Mesothelial cell of epicardium (in vitro differentiated cells): Measurements from ENCODE around the gene FAM53B. TPM values are rescaled to one million over a fixed set of nuclear protein-coding genes. Genes with fewer than 3 reads are reported as not detected.

ENCODE experiments used
- DNase-seq, 2 experiments: peaks; one replicate each; pipeline ENCODE4 v3.0.0; 2021; ENCODE audit warnings: low spot score in 2 of 2; ENCODE audit not compliant: unreplicated experiment in 2 of 2
- H3K27ac Mint-ChIP-seq: 2 replicates; pipeline ENCODE4 v1.8.0; 2021; ENCODE audit warnings: mixed read lengths
- H3K27me3 Mint-ChIP-seq: 2 replicates; pipeline ENCODE4 v1.8.0; 2021; ENCODE audit warnings: low read depth, mixed read lengths
- H3K36me3 Mint-ChIP-seq: 2 replicates; pipeline ENCODE4 v1.8.0; 2021; ENCODE audit warnings: mixed read lengths
- H3K4me1 Mint-ChIP-seq: 2 replicates; pipeline ENCODE4 v1.8.0; 2021; ENCODE audit warnings: mixed read lengths
- H3K4me3 Mint-ChIP-seq: 2 replicates; pipeline ENCODE4 v1.8.0; 2021; ENCODE audit warnings: mild to moderate bottlenecking, moderate library complexity, mixed read lengths
- H3K9me3 Mint-ChIP-seq: 2 replicates; pipeline ENCODE4 v1.8.0; 2021; ENCODE audit warnings: mixed read lengths
- total RNA-seq: library from RNA; stranded (reverse); gene quantifications from 3 replicates; pipeline ENCODE4 v1.2.1, GENCODE V29; 2021
- TF ChIP-seq, protein P1 (sequence below): fragments of 200-600 bp; sonication (generic); IDR thresholded peaks from one replicate; pipeline ENCODE4 v1.5.0; 2021; ENCODE audit warnings: antibody characterized with exemption; ENCODE audit not compliant: unreplicated experiment

FAM53B gene
- total RNA-seq, 1 donor from 2014 or later = 42.0 TPM

DNA sequence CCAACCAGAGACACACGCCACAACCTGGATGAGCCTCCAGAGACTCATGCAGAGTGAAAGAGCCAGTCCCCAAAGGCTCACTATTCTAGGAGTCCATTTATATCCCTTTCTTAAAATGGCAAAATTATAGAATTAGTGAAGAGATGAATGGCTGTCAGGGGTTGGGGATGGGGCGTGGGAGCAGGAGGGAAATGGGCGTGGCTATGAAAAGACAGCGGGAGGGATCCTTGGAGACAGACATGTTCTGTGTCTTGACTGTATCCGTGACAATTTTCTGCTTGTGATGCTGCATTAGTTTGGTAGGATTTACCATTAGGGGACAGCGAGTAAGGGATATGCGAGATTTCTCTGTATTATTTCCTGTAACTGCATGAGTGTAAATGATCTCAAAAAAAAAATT lies 33.0 kb downstream of the FAM53B start:
- Mint-ChIP-seq H3K4me1 (peaks cover 67% of the 10 kb centered on the region), H3K4me3 (no peak overlapping the region), H3K9me3 (no peaks in the 10 kb centered on the region), H3K27me3 (no peaks in the 10 kb centered on the region), H3K36me3 (no peaks in the 10 kb centered on the region), H3K27ac (peak overlapping the region; percentile 94)
- TF ChIP-seq, protein P1, sequence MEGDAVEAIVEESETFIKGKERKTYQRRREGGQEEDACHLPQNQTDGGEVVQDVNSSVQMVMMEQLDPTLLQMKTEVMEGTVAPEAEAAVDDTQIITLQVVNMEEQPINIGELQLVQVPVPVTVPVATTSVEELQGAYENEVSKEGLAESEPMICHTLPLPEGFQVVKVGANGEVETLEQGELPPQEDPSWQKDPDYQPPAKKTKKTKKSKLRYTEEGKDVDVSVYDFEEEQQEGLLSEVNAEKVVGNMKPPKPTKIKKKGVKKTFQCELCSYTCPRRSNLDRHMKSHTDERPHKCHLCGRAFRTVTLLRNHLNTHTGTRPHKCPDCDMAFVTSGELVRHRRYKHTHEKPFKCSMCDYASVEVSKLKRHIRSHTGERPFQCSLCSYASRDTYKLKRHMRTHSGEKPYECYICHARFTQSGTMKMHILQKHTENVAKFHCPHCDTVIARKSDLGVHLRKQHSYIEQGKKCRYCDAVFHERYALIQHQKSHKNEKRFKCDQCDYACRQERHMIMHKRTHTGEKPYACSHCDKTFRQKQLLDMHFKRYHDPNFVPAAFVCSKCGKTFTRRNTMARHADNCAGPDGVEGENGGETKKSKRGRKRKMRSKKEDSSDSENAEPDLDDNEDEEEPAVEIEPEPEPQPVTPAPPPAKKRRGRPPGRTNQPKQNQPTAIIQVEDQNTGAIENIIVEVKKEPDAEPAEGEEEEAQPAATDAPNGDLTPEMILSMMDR = no peak
- DNase-seq = no peak

GRCh38 chr10:124710266-124710881 lies 33.8 kb downstream of the FAM53B start:
- Mint-ChIP-seq H3K36me3 (no peaks in the 10 kb centered on the region), H3K4me3 (no peak overlapping the region), H3K27me3 (no peaks in the 10 kb centered on the region), H3K4me1 (peaks cover 61% of the 10 kb centered on the region), H3K9me3 (no peaks in the 10 kb centered on the region), H3K27ac (peak overlapping the region; percentile 94)
- no peak for DNase-seq
- TF ChIP-seq, protein P1 = no peak

GRCh38 chr10:124709861-124710260 lies 34.3 kb downstream of the FAM53B start:
- DNase-seq = no peak
- no peaks in the 10 kb centered on the region for H3K36me3 Mint-ChIP-seq
- no peaks in the 10 kb centered on the region for H3K9me3 Mint-ChIP-seq
- peaks cover 60% of the 10 kb centered on the region for H3K4me1 Mint-ChIP-seq
- no peaks in the 10 kb centered on the region for H3K27me3 Mint-ChIP-seq
- no peak overlapping the region for H3K4me3 Mint-ChIP-seq
- H3K27ac Mint-ChIP-seq = peak overlapping the region; percentile 94
- TF ChIP-seq, protein P1 = no peak

DNA sequence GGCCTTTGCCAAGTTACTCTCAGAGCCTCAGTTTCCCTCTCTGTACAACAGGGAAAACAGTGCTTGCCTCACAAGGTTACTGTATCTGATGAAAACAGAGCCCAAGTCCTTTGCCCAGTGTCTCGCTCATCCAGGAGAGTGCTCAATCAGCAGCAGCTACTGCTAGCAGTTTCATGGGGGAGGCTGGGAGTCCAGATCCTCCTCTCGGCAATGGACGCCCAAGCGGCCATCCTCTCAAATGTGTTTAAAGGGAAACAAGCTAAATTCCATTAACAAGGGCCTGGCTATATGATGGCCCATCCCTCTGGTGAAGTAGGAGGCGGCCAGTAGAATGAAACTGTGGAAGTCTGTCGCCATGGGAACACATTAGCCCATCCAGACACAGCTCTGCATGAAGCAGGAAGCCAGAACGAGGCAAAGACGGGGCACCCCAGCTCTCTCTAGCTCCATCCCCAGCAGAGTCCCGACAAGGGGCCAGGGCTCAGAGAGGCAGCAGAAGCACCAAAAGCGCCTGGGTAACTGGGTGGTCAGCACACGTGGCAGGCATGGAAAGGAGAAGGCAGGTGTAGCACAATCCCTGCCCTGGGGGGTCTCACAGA lies 35.2 kb downstream of the FAM53B start:
- no peaks in the 10 kb centered on the region for H3K36me3 Mint-ChIP-seq
- TF ChIP-seq, protein P1 = no peak
- no peak for DNase-seq
- H3K9me3 Mint-ChIP-seq = no peaks in the 10 kb centered on the region
- peaks cover 59% of the 10 kb centered on the region for H3K4me1 Mint-ChIP-seq
- peak overlapping the region; percentile 94 for H3K27ac Mint-ChIP-seq
- no peak overlapping the region for H3K4me3 Mint-ChIP-seq
- H3K27me3 Mint-ChIP-seq = no peaks in the 10 kb centered on the region

GRCh38 chr10:124708246-124708779 lies 35.9 kb downstream of the FAM53B start:
- peaks cover 55% of the 10 kb centered on the region for H3K4me1 Mint-ChIP-seq
- no peak for DNase-seq
- peak overlapping the region; percentile 2 for H3K4me3 Mint-ChIP-seq
- peak overlapping the region; percentile 94 for H3K27ac Mint-ChIP-seq
- no peaks in the 10 kb centered on the region for H3K36me3 Mint-ChIP-seq
- TF ChIP-seq, protein P1 = no peak
- no peaks in the 10 kb centered on the region for H3K9me3 Mint-ChIP-seq
- H3K27me3 Mint-ChIP-seq = no peaks in the 10 kb centered on the region
